GM18519 (cell line): Measurements from ENCODE around the gene CREBRF.
"Not testable (repeated sequence)": the region's sequence is repeated elsewhere in the genome, so short reads cannot be mapped to it uniquely, and the experiment has no call there.

ENCODE experiments used
- ATAC-seq: cut with Tn5 transposase; IDR thresholded peaks from one replicate; pipeline ENCODE4 v1.9.1; 2021; ENCODE audit warnings: mild to moderate bottlenecking, moderate library complexity; ENCODE audit not compliant: unreplicated experiment, low FRiP score

CREBRF gene

DNA sequence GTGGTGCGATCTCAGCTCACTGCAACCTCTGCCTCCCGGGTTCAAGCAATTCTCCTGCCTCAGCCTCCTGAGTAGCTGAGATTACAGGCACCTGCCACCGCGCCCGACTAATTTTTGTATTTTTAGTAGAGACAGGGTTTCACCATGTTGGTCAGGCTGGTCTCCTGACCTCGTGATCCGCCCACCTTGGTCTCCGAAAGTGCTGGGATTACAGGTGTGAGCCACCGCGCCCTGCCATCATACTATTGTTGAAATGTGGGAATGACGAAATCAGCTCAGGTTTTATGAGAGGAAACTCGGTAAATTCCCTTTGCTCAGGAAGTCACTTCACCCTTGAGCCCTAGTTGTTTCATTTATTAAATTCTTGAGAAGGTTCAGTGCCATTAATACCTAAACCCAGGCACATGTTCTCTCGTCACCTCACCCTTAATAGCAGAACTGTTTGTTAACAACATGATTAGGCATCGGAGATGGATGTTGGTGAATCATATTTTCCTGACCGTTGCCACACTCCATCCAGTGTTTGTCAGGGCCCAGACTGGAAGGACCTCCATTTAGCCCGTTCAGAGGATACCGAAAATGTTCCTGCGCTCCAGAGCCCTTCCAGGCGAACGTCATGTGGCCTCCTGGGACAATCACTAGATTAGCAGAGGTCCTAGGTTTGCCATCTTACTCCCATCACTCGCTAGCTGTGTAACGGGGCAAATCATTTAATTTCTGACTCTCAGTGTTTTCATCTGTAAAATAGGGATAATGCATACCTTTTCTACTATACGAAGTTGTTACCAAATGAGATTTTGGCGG is 20.0 kb upstream of the CREBRF start:
- no peak for ATAC-seq

DNA sequence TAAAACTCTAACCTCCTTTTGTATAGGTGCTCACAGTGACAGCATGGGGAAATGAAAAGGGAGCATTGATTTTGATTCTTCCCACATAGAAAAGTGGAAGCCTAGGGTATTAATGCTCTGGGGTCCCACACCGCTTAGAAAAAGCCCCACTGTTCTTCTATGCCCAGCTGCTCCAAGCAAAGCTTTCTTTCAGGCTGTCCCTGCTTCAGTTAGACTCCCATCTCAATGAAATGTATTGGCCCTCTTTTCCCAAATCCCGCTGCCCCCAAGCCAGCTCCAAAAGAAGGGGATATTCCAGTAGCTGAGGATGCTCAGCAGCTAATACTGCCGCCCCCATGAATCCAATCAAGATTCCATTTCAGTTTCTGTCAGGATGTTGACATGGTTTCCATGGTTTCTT is 17.0 kb upstream of the CREBRF start:
- ATAC-seq = no peak

DNA sequence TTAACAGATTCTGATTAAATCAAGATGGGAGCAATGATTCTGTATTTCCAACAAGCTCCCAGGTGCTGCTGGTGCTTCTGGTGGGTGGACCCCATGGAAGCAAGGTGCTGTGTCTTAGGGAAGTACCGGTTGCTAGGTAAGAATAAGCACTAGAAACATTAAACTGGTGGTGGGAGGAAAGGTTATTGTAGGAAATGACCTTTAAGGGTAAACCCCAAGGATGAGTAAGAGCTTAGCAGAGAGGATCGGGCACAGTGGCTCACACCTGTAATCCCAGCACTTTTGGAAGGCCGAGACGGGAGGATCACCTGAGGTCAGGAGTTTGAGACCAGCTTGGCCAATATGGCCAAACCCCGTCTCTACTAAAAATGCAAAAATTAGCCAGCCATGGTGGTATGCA is 16.2 kb upstream of the CREBRF start:
- no peak for ATAC-seq

DNA sequence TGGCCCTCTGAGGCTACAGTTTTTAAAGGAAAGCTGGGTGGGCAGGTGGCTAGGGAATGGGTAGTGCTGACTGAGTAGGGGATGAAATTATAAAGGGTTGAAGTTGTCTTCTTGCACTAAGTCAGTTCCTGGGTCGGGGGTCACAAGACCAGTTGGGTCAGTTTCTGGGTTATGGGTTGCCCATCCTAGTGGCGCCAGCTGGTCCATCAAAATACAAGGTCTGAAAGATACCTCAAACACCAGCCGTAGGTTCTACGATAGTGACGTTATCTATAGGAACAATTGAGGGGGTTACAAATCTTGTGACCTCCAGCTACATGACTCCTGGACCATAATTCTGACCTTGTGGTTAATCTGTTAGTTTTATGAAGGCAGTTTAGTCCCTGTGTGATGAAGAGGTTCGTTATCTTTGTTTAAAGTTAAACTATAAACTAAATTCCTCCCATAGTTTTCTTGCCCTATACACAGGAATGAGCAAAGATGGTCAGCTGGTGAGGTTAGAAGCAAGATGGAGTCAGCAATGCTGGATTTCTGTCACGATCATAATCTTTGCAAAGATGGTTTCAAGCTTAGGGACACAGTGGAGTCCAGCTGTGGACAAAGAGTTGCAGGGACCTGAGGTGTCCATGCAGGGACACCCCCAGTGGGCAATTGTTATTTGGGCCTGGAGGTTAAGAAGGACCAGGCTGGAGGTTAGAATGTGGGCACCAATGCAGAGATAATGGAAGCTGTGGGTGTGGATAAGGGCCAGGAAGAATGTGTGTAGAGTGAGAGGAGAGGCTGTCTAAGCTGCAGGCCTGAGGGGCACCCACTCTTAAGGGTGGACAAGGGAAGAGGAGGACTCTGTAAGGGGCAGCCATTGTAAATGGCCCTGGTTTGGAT is 14.0 kb upstream of the CREBRF start:
- ATAC-seq = no peak

DNA sequence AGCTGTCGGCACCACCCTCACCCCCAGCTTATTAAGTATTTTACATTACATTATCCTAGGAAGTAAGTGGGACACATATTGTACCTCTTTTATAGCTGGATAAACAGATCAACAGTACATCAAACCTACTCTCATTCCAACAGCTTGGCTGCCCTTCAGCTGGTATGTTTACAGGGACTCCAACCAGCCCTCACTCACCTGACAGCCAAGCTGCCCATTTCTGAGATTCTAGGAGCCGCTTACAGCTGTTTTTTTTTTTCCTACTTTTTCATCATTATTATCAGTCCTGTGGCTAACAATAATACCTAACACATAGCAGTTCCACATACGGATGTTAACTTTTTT is 13.4 kb upstream of the CREBRF start:
- no peak for ATAC-seq

DNA sequence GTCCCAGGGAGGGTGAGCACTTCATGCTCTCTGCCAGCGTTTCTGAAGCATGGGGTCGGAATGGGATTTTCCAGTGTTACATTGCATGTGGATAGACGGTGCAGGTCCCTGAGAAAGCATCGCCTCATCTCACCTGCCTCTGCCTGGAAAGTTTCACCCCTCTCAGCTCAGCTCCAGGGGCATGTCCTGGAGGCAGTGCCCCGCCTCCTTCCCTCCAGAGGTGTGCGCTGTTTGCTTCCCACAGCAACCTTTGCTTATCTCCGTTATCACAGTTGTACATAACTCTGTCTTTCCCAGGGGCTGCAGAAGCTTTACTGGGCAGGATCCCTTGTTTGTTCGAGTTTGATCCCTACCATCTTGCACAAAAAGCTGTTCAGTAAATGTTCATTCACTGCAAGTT is 10.7 kb upstream of the CREBRF start:
- no peak for ATAC-seq

DNA sequence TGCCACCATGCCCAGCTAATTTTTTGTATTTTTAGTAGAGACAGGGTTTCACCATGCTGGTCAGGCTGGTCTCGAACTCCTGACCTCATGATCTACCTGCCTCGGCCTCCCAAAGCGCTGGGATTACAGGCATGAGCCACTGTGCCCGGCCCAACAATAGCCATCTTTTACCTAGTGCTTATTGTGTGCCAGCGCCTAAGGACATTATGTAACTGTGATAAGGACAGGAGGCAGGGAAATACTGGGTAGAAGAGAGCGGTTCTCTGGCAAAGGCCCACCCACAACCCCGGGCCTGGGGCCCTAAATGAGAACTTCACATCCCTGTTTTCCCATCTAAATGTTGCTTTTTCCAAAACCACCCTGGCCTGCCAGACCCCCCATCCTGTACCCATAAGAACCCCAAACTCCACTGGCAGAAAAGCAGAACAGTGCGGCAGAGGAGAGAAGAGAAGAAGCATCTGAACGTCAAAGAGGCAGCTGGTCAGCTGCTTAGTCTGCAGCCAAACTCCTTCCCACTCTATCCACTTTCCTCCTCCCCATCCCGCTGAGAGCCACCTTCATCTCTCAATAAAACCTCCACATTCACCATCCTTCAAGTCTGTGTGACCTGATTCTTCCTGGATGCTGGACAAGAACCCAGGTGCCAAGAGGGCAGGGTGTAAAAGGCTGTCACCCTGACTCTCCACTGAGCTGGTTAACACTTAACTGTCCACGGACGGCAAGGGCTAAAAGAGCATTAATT is 8.9 kb upstream of the CREBRF start:
- not testable (repeated sequence) for ATAC-seq

DNA sequence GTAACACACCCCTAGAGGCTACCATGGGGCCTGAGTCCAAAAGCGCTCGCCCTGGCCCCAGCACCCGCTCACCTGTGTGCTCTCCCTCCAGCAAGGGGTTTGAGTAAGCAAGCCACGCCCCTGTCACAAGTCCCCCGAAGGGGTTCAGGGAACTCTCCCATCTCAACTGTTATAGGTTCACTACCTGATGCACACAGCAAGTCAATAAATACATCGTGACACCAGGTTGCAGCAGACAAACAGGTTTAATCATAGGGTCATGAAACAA is 8.4 kb upstream of the CREBRF start:
- no peak for ATAC-seq

DNA sequence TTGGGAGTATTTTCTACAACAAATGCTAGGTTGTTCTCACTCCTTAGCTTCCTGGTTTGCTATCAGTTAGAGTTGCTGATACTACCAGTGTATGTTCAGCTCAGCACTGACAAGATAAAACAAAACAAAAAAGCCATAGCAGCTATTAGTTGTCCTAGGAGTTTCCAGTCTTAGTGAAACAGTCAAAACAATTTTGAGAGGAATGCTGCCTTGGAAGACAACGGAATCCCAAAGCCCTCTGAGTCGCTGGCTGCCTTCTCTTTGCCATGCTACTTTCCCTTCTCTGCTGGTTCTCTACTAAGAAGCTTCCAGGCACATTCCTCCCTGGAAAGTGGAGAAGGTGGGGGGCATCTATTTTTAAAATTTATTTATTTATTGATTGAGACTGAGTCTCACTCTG is 5.4 kb upstream of the CREBRF start:
- no peak for ATAC-seq

DNA sequence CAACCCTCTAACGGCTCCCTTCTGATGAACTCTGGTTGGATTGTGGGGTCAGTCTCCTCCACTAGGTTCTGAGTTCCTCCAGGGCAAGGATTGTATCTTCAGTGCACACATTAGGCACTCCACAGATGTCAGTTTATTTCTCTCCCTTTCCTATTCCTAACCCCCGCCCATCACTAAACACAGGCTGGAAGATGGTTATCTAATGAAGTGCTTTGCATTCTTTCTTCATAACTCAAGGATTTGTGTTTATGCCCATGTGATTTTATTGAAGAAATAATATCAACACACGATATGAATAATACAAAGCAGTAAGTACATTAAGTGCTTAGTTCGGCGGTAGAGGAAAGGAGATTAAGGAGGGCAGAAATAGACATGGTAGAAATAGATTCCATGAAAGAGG is 4.4 kb upstream of the CREBRF start:
- ATAC-seq = no peak

DNA sequence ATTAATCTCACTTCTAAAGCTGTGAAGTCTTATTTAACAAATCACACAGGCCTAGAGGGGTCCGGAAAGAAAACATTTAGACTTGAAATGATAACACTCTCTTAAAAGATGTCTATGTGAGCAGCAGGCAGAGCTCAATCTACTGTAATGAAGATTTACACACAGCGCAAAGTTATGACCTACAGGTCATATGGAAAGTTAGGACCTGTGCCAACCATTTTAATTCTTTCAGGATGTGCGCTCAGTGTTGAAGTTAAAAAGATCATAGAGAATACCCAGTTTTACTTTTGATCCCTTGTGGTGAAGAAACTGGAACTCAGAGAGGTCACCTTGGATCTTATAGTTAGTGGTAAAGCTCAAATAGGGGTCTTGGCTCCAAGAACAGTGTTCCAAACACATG is 3.1 kb upstream of the CREBRF start:
- ATAC-seq = no peak

DNA sequence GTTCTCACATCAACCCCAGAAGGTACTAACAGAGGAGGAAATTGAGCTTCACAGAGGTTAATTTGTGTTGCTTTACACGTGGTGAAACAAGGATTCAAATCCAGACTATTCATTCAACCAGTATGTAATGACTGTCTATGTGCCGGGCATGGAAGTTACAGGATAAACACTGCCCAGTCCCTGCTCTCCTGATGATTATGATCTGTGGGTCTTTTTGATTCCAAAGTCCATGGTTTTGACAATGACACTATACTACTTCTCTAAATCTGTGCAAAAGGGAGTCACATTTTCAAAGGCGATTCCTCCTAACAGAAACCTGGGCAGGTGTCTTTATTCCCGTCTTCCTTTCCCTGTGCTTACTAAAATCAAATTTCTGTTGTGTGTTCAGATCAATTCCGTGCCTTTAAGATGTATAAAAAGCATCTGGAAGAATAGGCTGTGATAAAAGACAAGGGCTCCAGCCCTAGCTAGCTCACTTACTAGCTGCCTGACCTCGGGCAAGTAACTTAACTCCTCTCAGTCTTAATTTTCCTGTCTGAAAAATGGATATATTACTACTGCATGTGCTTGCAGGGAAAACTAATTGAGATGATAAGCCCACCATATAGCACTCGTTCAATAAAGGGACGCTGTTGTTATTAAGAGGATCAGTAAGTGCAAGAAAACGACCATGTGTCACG is 970 bp upstream of the CREBRF start:
- no peak for ATAC-seq

DNA sequence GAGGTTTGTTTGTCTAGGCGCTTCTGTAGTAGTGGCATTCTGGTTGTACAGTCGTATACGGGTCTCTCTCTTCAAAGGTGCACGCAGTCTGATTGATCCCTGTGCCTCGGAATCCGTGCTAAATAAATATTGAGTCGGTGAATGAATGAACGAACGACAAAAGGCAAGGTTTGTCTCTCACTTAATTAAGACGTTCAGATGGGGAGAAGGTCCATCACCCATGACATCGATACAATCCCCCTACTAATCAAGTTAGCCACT is 500 bp upstream of the CREBRF start:
- ATAC-seq = peak; percentile 1

DNA sequence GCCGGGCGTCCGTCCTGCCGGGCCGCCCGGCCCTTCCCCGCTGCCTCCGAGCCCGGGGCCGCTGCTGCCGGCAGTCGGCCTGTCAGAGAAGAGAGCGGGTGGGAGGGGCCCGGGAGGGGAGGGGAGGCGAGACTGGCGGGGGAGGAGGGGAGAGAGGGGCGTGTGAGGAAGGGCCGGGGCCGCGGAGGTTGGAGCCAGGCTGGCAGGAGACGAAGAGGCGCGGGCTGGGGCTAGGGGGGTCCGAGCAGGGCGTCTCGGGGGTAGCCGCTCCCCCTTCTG is 570 bp downstream of the CREBRF start:
- no peak for ATAC-seq

DNA sequence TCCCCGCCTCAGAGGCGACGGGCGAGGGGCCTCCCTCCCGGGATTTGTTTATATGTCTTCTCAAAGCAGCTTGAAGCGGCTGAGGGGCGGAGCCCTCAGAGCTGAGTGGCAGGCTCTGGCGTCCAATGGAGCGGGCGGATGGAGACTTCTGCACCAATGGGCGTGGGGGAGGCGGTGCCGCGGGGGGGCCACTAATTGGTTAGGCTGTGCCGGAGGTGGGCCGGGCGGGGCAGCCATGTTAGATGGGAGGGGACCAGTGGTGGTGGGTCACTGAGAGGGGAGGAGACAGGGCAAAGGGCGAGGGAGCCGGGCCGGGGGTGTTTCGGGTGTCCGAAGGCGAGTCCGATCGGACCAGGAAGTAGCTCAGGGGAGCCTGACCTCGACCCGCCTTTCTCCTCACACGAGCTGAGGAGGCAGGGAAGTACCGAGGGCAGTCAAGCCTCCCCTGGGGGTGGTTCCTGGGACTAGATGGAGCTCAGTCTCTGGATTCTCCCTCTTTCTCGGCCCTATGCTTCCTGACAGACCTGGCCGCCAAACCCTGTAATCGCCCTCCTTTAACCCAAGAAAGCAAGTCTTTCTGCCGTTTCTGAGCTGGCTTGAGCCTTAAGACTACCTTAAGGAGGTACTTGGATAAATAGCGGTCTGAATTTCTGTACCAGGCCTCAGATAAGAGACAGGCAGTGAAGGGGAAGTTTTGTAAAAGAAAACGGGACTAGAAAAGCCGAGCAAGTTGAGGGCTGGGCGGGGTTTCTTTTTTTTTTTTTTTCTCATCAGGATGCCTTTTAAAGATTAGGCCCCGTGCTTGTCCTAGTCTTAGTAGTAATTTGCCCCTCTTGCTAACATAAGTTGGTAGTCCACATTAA is 1.1 kb downstream of the CREBRF start:
- ATAC-seq = peak; percentile 71

DNA sequence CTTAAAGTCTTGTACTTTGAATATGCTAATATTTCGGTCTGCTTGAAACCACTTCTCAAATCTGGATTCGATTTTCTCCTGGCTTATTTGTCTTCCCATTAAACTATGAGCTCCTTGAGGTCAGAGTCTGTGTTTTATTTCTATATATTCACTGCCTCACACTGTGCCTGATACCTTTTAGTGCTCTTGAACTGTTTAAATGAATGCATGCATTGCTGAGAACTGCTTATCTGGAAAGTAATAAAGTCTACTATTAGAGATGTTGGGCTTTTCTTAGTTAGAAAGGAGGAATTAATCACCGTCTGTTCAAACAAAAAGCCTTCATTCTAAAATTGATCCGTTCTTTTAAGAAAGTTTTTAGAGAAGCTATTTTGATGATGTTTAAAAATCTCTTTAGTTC is 6.0 kb downstream of the CREBRF start:
- no peak for ATAC-seq

DNA sequence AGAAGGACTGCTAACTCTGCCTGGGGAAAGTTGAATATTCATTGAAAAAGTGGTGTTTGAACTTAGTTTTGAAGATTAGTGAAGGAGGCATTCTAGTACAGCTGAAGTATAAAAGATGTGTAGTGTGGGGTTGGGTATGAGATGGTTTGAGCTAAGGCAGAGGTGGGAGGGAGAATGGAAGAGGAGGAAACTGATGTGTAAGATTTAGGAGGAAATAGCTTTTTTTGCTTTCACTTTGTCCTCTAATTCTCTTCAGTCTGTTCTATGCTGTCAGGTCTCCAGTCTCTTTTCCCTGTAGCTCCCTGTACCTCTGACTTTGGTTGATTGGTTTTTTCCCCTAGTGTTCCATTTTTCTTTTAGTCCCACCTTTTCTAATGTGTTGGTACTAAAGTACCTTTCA is 9.0 kb downstream of the CREBRF start:
- ATAC-seq = no peak

DNA sequence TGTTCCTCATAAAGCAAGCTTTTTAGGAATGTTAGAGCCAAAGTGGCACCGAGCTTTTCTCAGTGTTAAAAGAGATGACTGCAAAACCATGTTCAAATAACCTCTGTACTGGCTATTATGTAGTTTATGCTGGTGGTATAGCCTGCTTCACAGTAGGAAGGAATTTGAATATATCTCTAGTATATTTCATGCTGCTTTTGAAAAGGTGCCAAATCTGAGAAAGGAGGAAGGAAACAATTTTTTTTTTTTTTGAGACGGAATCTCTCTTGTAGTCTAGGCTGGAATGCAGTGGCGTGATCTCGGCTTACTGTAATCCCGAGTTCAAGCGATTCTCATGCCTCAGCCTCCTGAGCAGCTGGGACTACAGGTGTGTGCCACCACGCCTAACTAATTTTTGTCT is 13.5 kb downstream of the CREBRF start:
- no peak for ATAC-seq

DNA sequence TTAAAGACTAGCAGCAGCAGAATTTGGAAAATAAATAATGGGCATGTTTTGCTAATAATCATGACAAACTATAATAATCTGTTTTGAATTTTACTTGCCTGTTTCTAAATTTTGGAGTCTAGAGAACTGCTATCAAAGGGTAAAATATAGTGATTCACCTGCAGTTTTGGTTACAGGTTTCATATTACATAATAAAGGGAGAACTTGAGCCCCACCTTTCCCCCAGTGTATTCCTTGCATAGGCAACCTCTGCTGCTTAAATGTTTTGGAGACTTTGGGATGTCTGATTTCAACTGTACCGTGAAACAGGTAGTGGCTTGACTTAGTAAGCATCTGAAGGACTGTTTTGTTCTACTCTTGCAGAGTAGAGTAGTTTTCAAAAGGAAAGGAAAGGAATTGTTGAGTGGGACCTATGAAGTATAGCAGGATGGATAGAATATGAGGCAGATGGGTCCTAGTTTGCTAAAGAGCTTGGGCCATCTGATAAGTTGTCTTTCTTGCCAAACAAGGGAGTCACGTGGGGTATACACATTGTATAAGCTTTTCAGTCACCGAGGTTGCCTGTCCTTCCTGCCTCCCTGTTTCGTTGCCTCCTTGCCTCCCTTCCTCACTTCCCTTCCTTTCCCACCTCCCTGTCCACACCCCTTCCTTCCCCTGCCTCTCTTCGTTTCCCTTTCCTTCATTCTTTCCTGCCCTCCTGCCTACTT is 19.1 kb downstream of the CREBRF start:
- no peak for ATAC-seq

DNA sequence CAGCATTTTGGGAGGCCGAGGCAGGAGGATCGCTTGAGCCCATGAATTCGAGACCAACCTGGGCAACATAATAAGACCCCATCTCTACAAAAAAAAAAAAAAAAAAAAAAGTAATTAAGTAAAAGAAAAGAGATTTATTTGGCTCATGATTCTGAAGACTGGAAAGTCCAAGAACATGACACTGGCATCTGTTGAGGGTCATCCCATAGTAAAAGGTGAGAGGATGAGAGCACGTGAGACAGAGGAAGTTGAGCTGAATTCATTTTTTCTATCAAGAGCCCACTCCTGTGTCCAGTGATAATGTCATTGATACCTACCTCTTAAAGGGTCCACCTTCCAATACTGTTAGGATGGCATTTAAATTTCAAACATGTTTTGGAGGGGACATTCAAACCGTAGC is 19.8 kb downstream of the CREBRF start:
- ATAC-seq = no peak
